ENCODE results near the gene FOXP1.

- TF ChIP-seq, protein P1, sequence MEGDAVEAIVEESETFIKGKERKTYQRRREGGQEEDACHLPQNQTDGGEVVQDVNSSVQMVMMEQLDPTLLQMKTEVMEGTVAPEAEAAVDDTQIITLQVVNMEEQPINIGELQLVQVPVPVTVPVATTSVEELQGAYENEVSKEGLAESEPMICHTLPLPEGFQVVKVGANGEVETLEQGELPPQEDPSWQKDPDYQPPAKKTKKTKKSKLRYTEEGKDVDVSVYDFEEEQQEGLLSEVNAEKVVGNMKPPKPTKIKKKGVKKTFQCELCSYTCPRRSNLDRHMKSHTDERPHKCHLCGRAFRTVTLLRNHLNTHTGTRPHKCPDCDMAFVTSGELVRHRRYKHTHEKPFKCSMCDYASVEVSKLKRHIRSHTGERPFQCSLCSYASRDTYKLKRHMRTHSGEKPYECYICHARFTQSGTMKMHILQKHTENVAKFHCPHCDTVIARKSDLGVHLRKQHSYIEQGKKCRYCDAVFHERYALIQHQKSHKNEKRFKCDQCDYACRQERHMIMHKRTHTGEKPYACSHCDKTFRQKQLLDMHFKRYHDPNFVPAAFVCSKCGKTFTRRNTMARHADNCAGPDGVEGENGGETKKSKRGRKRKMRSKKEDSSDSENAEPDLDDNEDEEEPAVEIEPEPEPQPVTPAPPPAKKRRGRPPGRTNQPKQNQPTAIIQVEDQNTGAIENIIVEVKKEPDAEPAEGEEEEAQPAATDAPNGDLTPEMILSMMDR (IDR thresholded peaks at IDR 0.05; ENCODE audit: insufficient read depth, low read length, poor library complexity, severe bottlenecking): no peak
- no peak for TF ChIP-seq EZH2phosphoT487 (conservative IDR thresholded peaks at IDR 0.05; ENCODE audit: low read length)
Observed at GRCh38 chr3:71628522-71628921, 45.0 kb upstream of the FOXP1 start.

Measured in SU-DHL-6 (cell line).